ENCODE data around the gene ZBTB3. TPM values are rescaled to one million over a fixed set of nuclear protein-coding genes. Genes with fewer than 3 reads are reported as not detected.

The ZBTB3 gene
- total and polyA plus RNA-seq, 4 donors = 1.5 to 6.4 (median 4.2) TPM

GRCh38 chr11:62719302-62719978, 34.5 kb downstream of the ZBTB3 start:
- TF ChIP-seq, protein P1, sequence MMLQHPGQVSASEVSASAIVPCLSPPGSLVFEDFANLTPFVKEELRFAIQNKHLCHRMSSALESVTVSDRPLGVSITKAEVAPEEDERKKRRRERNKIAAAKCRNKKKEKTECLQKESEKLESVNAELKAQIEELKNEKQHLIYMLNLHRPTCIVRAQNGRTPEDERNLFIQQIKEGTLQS (IDR thresholded peaks at IDR 0.05) = no peak
- TF ChIP-seq NR2F2 (IDR thresholded peaks at IDR 0.05) (no peak), TAF1 (conservative IDR thresholded peaks at IDR 0.05) (no peak), FOXA1 (IDR thresholded peaks at IDR 0.05) (no peak), YY1 (IDR thresholded peaks at IDR 0.05) (no peak), HNF4A (conservative IDR thresholded peaks at IDR 0.05) (no peak), EGR1 (IDR thresholded peaks at IDR 0.05; ENCODE audit: low read depth in 2 of 2) (no peak)
- TF ChIP-seq, protein P2, sequence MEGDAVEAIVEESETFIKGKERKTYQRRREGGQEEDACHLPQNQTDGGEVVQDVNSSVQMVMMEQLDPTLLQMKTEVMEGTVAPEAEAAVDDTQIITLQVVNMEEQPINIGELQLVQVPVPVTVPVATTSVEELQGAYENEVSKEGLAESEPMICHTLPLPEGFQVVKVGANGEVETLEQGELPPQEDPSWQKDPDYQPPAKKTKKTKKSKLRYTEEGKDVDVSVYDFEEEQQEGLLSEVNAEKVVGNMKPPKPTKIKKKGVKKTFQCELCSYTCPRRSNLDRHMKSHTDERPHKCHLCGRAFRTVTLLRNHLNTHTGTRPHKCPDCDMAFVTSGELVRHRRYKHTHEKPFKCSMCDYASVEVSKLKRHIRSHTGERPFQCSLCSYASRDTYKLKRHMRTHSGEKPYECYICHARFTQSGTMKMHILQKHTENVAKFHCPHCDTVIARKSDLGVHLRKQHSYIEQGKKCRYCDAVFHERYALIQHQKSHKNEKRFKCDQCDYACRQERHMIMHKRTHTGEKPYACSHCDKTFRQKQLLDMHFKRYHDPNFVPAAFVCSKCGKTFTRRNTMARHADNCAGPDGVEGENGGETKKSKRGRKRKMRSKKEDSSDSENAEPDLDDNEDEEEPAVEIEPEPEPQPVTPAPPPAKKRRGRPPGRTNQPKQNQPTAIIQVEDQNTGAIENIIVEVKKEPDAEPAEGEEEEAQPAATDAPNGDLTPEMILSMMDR (IDR thresholded peaks at IDR 0.05; ENCODE audit: low read depth, low read length, missing input control) = no peak
- H3K9me3 ChIP-seq (ENCODE audit: control insufficient read depth in 4 of 4, low read length in 3 of 4) = no peaks in the 10 kb centered on the region
- H3K9ac ChIP-seq (ENCODE audit: low read depth in 1 of 2, low read length in 2 of 2) = no peak overlapping the region
- WGBS = 87% methylated on average over 2 of the region's 2 CpGs
- DNase-seq (ENCODE audit: low spot score) = no peak
- no peak overlapping the region for H3K4me3 ChIP-seq (ENCODE audit: low read depth in 1 of 3, low read length in 3 of 3)
- H3K36me3 ChIP-seq (ENCODE audit: control insufficient read depth in 4 of 4, insufficient read depth in 3 of 4, low read depth in 1 of 4, low read length in 3 of 4) = peaks cover 26 to 85% (median 80%) of the 10 kb centered on the region in 4 donors
- H3K27me3 ChIP-seq (ENCODE audit: control insufficient read depth in 4 of 4, insufficient read depth in 4 of 4, low read length in 3 of 4) = no peaks in the 10 kb centered on the region
- peaks cover 0 to 19% (median 16%) of the 10 kb centered on the region in 4 donors for H3K4me1 ChIP-seq (ENCODE audit: control insufficient read depth in 4 of 4, insufficient read depth in 4 of 4, low read length in 3 of 4)
- no peak overlapping the region for H3K27ac ChIP-seq (ENCODE audit: low read depth in 1 of 2, low read length in 2 of 2)

DNA sequence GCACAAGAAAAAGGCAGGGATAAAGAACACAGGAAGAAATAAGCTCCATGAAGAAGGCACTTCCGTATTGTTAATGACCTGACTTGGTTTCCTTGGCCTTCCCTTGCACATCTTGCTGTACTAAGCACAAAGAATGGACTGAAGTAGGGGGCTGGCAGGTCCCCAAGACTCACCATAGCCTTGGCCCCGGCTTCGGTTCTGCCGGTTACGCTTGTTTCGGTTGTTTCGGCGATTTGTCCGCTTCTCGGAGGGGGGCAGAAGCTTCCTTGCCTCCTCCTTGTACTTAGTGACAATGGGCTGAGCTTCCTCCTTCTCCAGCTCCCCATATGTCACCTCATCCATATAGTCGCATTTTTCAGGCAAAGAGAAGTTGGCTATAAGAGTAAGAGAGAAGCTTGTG, 37.1 kb downstream of the ZBTB3 start:
- Histone ChIP-seq H3K9ac (ENCODE audit: low read depth in 1 of 2, low read length in 2 of 2) (no peak overlapping the region), H3K4me3 (ENCODE audit: low read depth in 1 of 3, low read length in 3 of 3) (no peak overlapping the region), H3K27ac (ENCODE audit: low read depth in 1 of 2, low read length in 2 of 2) (no peak overlapping the region), H3K9me3 (ENCODE audit: control insufficient read depth in 4 of 4, low read length in 3 of 4) (no peaks in the 10 kb centered on the region), H3K36me3 (ENCODE audit: control insufficient read depth in 4 of 4, insufficient read depth in 3 of 4, low read depth in 1 of 4, low read length in 3 of 4) (peaks cover 17 to 67% (median 64%) of the 10 kb centered on the region in 4 donors), H3K27me3 (ENCODE audit: control insufficient read depth in 4 of 4, insufficient read depth in 4 of 4, low read length in 3 of 4) (no peaks in the 10 kb centered on the region), H3K4me1 (ENCODE audit: control insufficient read depth in 4 of 4, insufficient read depth in 4 of 4, low read length in 3 of 4) (peaks cover 6 to 41% (median 32%) of the 10 kb centered on the region in 4 donors)
- TF ChIP-seq REST (IDR thresholded peaks at IDR 0.05) (no peak), NR2F2 (IDR thresholded peaks at IDR 0.05) (no peak), ZBTB33 (IDR thresholded peaks at IDR 0.05) (no peak), SP1 (IDR thresholded peaks at IDR 0.05) (no peak), TAF1 (conservative IDR thresholded peaks at IDR 0.05) (no peak), YY1 (IDR thresholded peaks at IDR 0.05) (no peak), RXRA (IDR thresholded peaks at IDR 0.05) (no peak), HNF4A (conservative IDR thresholded peaks at IDR 0.05) (no peak), RAD21 (IDR thresholded peaks at IDR 0.05) (no peak), FOXA2 (IDR thresholded peaks at IDR 0.05) (no peak), HNF4G (IDR thresholded peaks at IDR 0.05) (no peak), FOXA1 (IDR thresholded peaks at IDR 0.05) (no peak), JUND (IDR thresholded peaks at IDR 0.05) (no peak), EGR1 (IDR thresholded peaks at IDR 0.05; ENCODE audit: low read depth in 2 of 2) (no peak)
- 94% methylated on average over 11 of the region's 11 CpGs for WGBS
- DNase-seq (ENCODE audit: low spot score) = no peak
